Heart left ventricle (tissue), 16 donors: ENCODE results near the gene EEF1AKMT2. TPM values are rescaled to one million over a fixed set of nuclear protein-coding genes. Genes with fewer than 3 reads are reported as not detected.

Experiments used
- ATAC-seq, 4 donors: fragments of 200-7000 bp; cut with Tn5 transposase; one replicate each; pipeline ENCODE4 v1.9.1; 2020 to 2022; ENCODE audit warnings: moderate library complexity in 4 of 4, mild to moderate bottlenecking in 3 of 4, moderate number of reproducible peaks in 1 of 4
- DNase-seq, 5 donors: peaks; one replicate each; pipeline ENCODE4 v3.0.0-alpha.2; 2020
- H3K27ac ChIP-seq, 12 donors: fragments of 200-600 bp; sonication (generic) in 4 of 12; one replicate each; pipeline versions ENCODE4 v1.5.0 to v1.8.0; 2016 to 2022; ENCODE audit warnings: mild to moderate bottlenecking in 2 of 12
- H3K27me3 ChIP-seq, 9 donors: fragments of 200-600 bp; sonication (generic) in 2 of 9; one replicate each; pipeline versions ENCODE4 v1.5.1 to v1.8.0; 2016 to 2022; ENCODE audit warnings: mild to moderate bottlenecking in 3 of 9
- H3K36me3 ChIP-seq, 9 donors: fragments of 200-600 bp; sonication (generic) in 2 of 9; one replicate each; pipeline versions ENCODE4 v1.5.0 to v1.8.0; 2018 to 2022; ENCODE audit warnings: mild to moderate bottlenecking in 2 of 9
- H3K4me1 ChIP-seq, 12 donors: fragments of 200-600 bp; sonication (generic) in 4 of 12; one replicate each; pipeline versions ENCODE4 v1.5.0 to v1.8.0; 2016 to 2022; ENCODE audit warnings: mild to moderate bottlenecking in 3 of 12
- H3K4me3 ChIP-seq, 12 donors: fragments of 200-600 bp; sonication (generic) in 4 of 12; one replicate each; pipeline versions ENCODE4 v1.5.0 to v1.8.0; 2017 to 2022; ENCODE audit warnings: mild to moderate bottlenecking in 9 of 12, moderate library complexity in 4 of 12
- H3K9me3 ChIP-seq, 12 donors: fragments of 200-600 bp; sonication (generic) in 4 of 12; one replicate each; pipeline versions ENCODE4 v1.5.0 to v1.8.0; 2016 to 2022; ENCODE audit warnings: mild to moderate bottlenecking in 1 of 12
- CTCF ChIP-seq, 12 donors: fragments of 200-600 bp; sonication (generic) in 4 of 12; IDR thresholded peaks; one replicate each; pipeline versions ENCODE4 v1.5.0 to v1.8.0; 2018 to 2022; ENCODE audit warnings: antibody characterized with exemption in 12 of 12, mild to moderate bottlenecking in 5 of 12
- POLR2A ChIP-seq, 2 donors: fragments of 450-650 bp; IDR thresholded peaks; one replicate each; pipeline ENCODE4 v1.6.1; 2017; ENCODE audit warnings: antibody characterized with exemption in 2 of 2, mild to moderate bottlenecking in 2 of 2, moderate library complexity in 2 of 2
- WGBS, 4 donors: extraction: QIAGEN DNeasy Blood & Tissue Kit in 2 of 4; methylation state at CpG; one replicate each; pipeline versions ENCODE4 v1.1.5 to v1.1.7; 2013 to 2018; 5-methylcytosine and 5-hydroxymethylcytosine counted together
- intact Hi-C, 10 donors: fragments of 100-400 bp; cut with DNase I; formaldehyde crosslinking; loops; one replicate each; pipeline versions ENCODE4 v1.11.1 to v1.14.2; 2022
- polyA plus RNA-seq, 2 donors: library from polyadenylated mRNA; stranded (reverse); fragments of 200-250 nt; gene quantifications; one replicate each; pipeline ENCODE4 v1.2.3, GENCODE V29; 2013
- total RNA-seq, 9 donors: library from RNA; depleted of rRNA in 2 of 9; stranded (reverse); fragments of >200 nt in 2 of 9; fragmentation: NEBNext Ultra II Directional in 3 of 9; extraction: Animal tissue kit (Norgen Biotek cat#: 25700) in 3 of 9; gene quantifications; one replicate each; pipeline versions ENCODE4 v1.1.0 to v1.2.4, GENCODE V29; 2016 to 2023
- donor health status: ischemic (EF 13 %, LVEDD 7.1; RV severe dilation, severe dysfunction).
- donor health status: healthy with polysubstance abuse.
- donor health status: DM: no; HTN: yes; CAD: no.
- donor health status: DM: no; HTN: no; CAD: no.
- donor health status: ischemic (EF 25% LVEDD 6.9; RV normal size, moderate dysfunction).
- donor health status: ischemic (EF 25% LVEDD 5.7; RV mildly dilated, moderate dysfunction).
- donor health status: healthy.
- donor health status: DM: yes; HTN: yes; CAD: no.
- donor health status: ischemic (EF 35%, LVEDD 5.7; RV mildly dilated, moderate dysfunction).
- donor health status: nonischemic (EF 11% LVEDD 7.7; RV severe dilation, severe dysfunction).
- donor health status: DM: yes; HTN: yes; CAD: no.
- donor health status: PGD.
- donor health status: ischemic (EF 29% LVEDD 5.4; RV normal size, mild dysfunction).
- donor health status: nonischemic (EF 23%, LVEDD 6.1; RV moderate dilation, normal function).

EEF1AKMT2 gene
- total and polyA plus RNA-seq, 11 donors = 3.6 to 14.8 (median 10.9) TPM

- Histone ChIP-seq H3K27me3 (no peaks in the 10 kb centered on the region), H3K4me1 (peaks cover 62 to 100% (median 98%) of the 10 kb centered on the region in 12 donors), H3K27ac (peak overlapping the region in 11 of 12 donors; percentile 67 to 94 (median 87)), H3K9me3 (no peaks in the 10 kb centered on the region), H3K4me3 (no peak overlapping the region), H3K36me3 (no peaks in the 10 kb centered on the region)
- intact Hi-C loops = loop anchor here (2.0 to 10.0 kb wide), 8 partner anchors 14 to 105 kb away; no protein-coding TSS in a partner anchor
- DNase-seq (peak in 1 of 5 donors; percentile 9), ATAC-seq (no peak)
- WGBS, 4 donors = 56 to 63% (median 59%) methylated on average over 7 of the region's 7 CpGs
- TF ChIP-seq CTCF (IDR thresholded peaks at IDR 0.05) (no peak), POLR2A (IDR thresholded peaks at IDR 0.05) (no peak)
These were observed 54.5 kb downstream of the EEF1AKMT2 start for GRCh38 chr10:124737221-124737620.

- Histone ChIP-seq H3K27ac (peak overlapping the region; percentile 51 to 94 (median 86)), H3K27me3 (no peaks in the 10 kb centered on the region), H3K36me3 (no peaks in the 10 kb centered on the region), H3K9me3 (no peaks in the 10 kb centered on the region), H3K4me1 (peaks cover 59 to 100% (median 98%) of the 10 kb centered on the region in 12 donors), H3K4me3 (peak overlapping the region in 8 of 12 donors; percentile 17 to 34 (median 28))
- no peak for TF ChIP-seq POLR2A (IDR thresholded peaks at IDR 0.05)
- peak in 4 of 12 donors; percentile 21 to 35 (median 28) for TF ChIP-seq CTCF (IDR thresholded peaks at IDR 0.05)
- DNase-seq (peak; percentile 86 to 94 (median 90)), ATAC-seq (peak; percentile 79 to 90 (median 82))
- WGBS, 4 donors = 16 to 26% (median 22%) methylated on average over 8 to 11 of the region's 11 CpGs
- intact Hi-C loops = loop anchor here (2.0 to 10.0 kb wide), 8 partner anchors 14 to 104 kb away; no protein-coding TSS in a partner anchor
These were observed 55.1 kb downstream of the EEF1AKMT2 start for GRCh38 chr10:124736491-124737136.

GRCh38 chr10:124735491-124736286 lies 56.0 kb downstream of the EEF1AKMT2 start:
- Histone ChIP-seq H3K27me3 (no peaks in the 10 kb centered on the region), H3K27ac (peak overlapping the region; percentile 51 to 94 (median 86)), H3K4me1 (peaks cover 54 to 100% (median 98%) of the 10 kb centered on the region in 12 donors), H3K9me3 (no peaks in the 10 kb centered on the region), H3K36me3 (no peaks in the 10 kb centered on the region), H3K4me3 (peak overlapping the region in 8 of 12 donors; percentile 17 to 34 (median 28))
- DNase-seq (peak in 1 of 5 donors; percentile 14), ATAC-seq (no peak)
- intact Hi-C loops = loop anchor here (2.0 to 10.0 kb wide), 8 partner anchors 13 to 103 kb away; no protein-coding TSS in a partner anchor
- 71 to 81% (median 75%) methylated on average over 13 to 15 of the region's 15 CpGs for WGBS, 4 donors
- no peak for TF ChIP-seq CTCF (IDR thresholded peaks at IDR 0.05)
- TF ChIP-seq POLR2A (IDR thresholded peaks at IDR 0.05) = no peak
